DOHH2 (cell line): ENCODE data around the gene HAO1.

Experiments
- EZH2phosphoT487 ChIP-seq: fragments of 200-600 bp; sonication (generic); IDR thresholded peaks from 2 replicates; pipeline ENCODE4 v1.6.1; 2017; ENCODE audit warnings: borderline replicate concordance, mild to moderate bottlenecking, antibody characterized with exemption, low read length, moderate library complexity, mixed read lengths
- TF ChIP-seq, protein P1 (sequence below): fragments of 200-600 bp; sonication (generic); IDR thresholded peaks from one replicate; pipeline ENCODE4 v1.5.1; 2014; ENCODE audit warnings: antibody characterized with exemption, mild to moderate bottlenecking, low read depth, low read length; ENCODE audit not compliant: poor library complexity, severe bottlenecking

DNA sequence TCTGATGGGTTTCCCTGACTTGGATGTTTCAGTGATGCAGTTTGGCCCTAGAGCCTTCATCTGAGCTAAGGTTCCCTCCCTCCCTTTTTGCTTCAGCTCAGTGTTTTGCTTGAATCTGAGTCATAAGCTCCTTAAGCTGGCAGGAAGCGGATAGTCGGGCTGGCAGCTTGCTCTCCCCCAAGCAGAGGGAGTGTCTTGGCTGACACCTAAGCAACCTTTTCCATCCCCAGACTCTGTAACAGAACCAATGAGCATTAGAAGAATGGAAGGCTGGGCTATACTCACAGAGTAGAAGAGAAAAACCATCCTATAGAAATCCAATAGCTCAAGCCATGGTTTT is 98.3 kb downstream of the HAO1 start:
- TF ChIP-seq, protein P1, sequence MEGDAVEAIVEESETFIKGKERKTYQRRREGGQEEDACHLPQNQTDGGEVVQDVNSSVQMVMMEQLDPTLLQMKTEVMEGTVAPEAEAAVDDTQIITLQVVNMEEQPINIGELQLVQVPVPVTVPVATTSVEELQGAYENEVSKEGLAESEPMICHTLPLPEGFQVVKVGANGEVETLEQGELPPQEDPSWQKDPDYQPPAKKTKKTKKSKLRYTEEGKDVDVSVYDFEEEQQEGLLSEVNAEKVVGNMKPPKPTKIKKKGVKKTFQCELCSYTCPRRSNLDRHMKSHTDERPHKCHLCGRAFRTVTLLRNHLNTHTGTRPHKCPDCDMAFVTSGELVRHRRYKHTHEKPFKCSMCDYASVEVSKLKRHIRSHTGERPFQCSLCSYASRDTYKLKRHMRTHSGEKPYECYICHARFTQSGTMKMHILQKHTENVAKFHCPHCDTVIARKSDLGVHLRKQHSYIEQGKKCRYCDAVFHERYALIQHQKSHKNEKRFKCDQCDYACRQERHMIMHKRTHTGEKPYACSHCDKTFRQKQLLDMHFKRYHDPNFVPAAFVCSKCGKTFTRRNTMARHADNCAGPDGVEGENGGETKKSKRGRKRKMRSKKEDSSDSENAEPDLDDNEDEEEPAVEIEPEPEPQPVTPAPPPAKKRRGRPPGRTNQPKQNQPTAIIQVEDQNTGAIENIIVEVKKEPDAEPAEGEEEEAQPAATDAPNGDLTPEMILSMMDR, result no peak
- TF ChIP-seq EZH2phosphoT487, result no peak
